B cell (primary cell): ENCODE results near the gene RIC8A.

Experiments
- EZH2 ChIP-seq: IDR thresholded peaks from 2 replicates; pipeline ENCODE4 v1.6.1; 2012; ENCODE audit warnings: borderline replicate concordance, low read depth, mild to moderate bottlenecking, moderate library complexity, low read length; ENCODE audit not compliant: insufficient read depth, poor library complexity, severe bottlenecking
- TF ChIP-seq, protein P1 (sequence below): fragments of 200-600 bp; IDR thresholded peaks from one replicate; pipeline ENCODE4 v1.8.0; 2022; ENCODE audit warnings: antibody characterized with exemption, mild to moderate bottlenecking

DNA sequence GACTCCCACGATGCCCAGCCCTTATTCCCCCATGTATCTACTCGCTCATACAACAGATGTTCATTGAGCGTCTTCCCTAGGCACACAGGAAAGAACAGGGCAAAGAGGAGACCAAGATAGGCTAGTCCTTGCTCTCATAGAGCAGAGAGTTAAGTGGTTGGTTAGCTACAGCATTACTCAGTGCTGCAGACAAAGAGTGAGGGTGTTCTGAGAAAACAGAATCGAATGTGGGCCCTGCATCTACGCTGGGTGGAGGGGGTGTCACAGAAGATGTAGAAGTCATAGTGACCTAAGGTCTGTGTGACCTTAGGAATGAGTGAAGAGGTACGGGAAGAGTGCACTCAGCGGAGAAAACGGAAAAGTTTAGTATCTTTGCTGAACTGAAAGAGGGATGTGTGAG, 41.6 kb downstream of the RIC8A start:
- TF ChIP-seq, protein P1, sequence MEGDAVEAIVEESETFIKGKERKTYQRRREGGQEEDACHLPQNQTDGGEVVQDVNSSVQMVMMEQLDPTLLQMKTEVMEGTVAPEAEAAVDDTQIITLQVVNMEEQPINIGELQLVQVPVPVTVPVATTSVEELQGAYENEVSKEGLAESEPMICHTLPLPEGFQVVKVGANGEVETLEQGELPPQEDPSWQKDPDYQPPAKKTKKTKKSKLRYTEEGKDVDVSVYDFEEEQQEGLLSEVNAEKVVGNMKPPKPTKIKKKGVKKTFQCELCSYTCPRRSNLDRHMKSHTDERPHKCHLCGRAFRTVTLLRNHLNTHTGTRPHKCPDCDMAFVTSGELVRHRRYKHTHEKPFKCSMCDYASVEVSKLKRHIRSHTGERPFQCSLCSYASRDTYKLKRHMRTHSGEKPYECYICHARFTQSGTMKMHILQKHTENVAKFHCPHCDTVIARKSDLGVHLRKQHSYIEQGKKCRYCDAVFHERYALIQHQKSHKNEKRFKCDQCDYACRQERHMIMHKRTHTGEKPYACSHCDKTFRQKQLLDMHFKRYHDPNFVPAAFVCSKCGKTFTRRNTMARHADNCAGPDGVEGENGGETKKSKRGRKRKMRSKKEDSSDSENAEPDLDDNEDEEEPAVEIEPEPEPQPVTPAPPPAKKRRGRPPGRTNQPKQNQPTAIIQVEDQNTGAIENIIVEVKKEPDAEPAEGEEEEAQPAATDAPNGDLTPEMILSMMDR, result no peak
- TF ChIP-seq EZH2, result no peak
